Measurements from ENCODE around the gene LAMA1.

- TF ChIP-seq GATA2 (IDR thresholded peaks at IDR 0.05; ENCODE audit: low read depth, low read length) (no peak), GATA3 (IDR thresholded peaks at IDR 0.05; ENCODE audit: low read depth, low read length) (no peak)
Observed at GRCh38 chr18:6921571-6921970, 196.0 kb downstream of the LAMA1 start.

Data from SH-SY5Y (cell line).